Keratinocyte (primary cell): ENCODE measurements around the gene RANBP17.

Experiments used
- CTCF ChIP-seq, 3 experiments: IDR thresholded peaks in 1 of 3; conservative IDR thresholded peaks in 1 of 3; optimal IDR thresholded peaks in 1 of 3; 2 replicates in 2 of 3; 3 replicates in 1 of 3; pipeline versions ENCODE3 to v1.5.1; 2011; ENCODE audit warnings: low read length in 3 of 3, mild to moderate bottlenecking in 3 of 3, moderate library complexity in 2 of 3, control low read depth in 1 of 3, inconsistent platforms in 1 of 3; ENCODE audit not compliant: insufficient read depth in 2 of 3; ENCODE audit errors: extremely low read depth in 1 of 3
- EZH2 ChIP-seq: IDR thresholded peaks from one replicate; pipeline ENCODE4 v1.6.1; 2012; ENCODE audit warnings: inconsistent platforms, mild to moderate bottlenecking, low read length, moderate library complexity

DNA sequence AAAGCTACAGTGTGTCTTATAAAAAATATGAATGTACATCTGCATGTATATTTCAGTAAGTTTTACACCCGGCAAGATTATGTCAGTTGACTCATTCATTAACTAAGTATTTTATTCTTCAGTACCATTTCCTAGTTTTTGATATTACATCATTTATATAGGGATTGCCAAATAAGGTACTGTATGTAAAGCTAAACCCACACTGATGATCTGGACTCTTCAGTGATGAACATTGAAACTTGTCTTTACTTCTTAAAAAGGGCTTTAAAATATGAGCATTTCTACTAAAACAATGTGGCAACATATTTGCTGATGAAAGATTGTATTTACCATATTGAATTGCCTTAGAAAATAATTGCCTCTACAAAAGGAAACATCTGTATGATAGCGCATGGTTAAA, 295.5 kb downstream of the RANBP17 start:
- TF ChIP-seq EZH2 (no peak), CTCF (optimal IDR thresholded peaks at IDR 0.05 in 1 of 3, IDR thresholded peaks at IDR 0.05 in 1 of 3, conservative IDR thresholded peaks at IDR 0.05 in 1 of 3; ENCODE audit: extremely low read depth in 1 of 3, insufficient read depth in 2 of 3, low read length in 3 of 3) (no peak)
